ENCODE results near the gene SMIM24.
"Not testable (repeated sequence)": the region's sequence is repeated elsewhere in the genome, so short reads cannot be mapped to it uniquely, and the experiment has no call there.

The SMIM24 gene

GRCh38 chr19:3455960-3456601 is 24.2 kb downstream of the SMIM24 start:
- DNase-seq (ENCODE audit: low spot score): no peak

GRCh38 chr19:3455393-3455955 is 24.9 kb downstream of the SMIM24 start:
- no peak for DNase-seq (ENCODE audit: low spot score)

- no peak for DNase-seq (ENCODE audit: low spot score)
Observed at GRCh38 chr19:3454656-3455392, 25.5 kb downstream of the SMIM24 start.

- DNase-seq (ENCODE audit: low spot score): no peak
Observed at GRCh38 chr19:3453840-3454239, 26.5 kb downstream of the SMIM24 start.

GRCh38 chr19:3452942-3453214 is 27.4 kb downstream of the SMIM24 start:
- not testable (repeated sequence) for DNase-seq (ENCODE audit: low spot score)

GRCh38 chr19:3452171-3452941 is 28.0 kb downstream of the SMIM24 start:
- DNase-seq (ENCODE audit: low spot score): no peak

- DNase-seq (ENCODE audit: low spot score): peak; percentile 84
Observed at GRCh38 chr19:3451451-3451866, 28.9 kb downstream of the SMIM24 start.

- peak; percentile 100 for DNase-seq (ENCODE audit: low spot score)
Observed at GRCh38 chr19:3450796-3451411, 29.4 kb downstream of the SMIM24 start.

- no peak for DNase-seq (ENCODE audit: low spot score)
Observed at GRCh38 chr19:3448616-3449334, 31.6 kb downstream of the SMIM24 start.

- not testable (repeated sequence) for DNase-seq (ENCODE audit: low spot score)
Observed at GRCh38 chr19:3446657-3447056, 33.7 kb downstream of the SMIM24 start.

- DNase-seq (ENCODE audit: low spot score): no peak
Observed at GRCh38 chr19:3444695-3445234, 35.6 kb downstream of the SMIM24 start.

GRCh38 chr19:3443840-3444694 is 36.3 kb downstream of the SMIM24 start:
- DNase-seq (ENCODE audit: low spot score): no peak

GRCh38 chr19:3442487-3443071 is 37.7 kb downstream of the SMIM24 start:
- no peak for DNase-seq (ENCODE audit: low spot score)

- no peak for DNase-seq (ENCODE audit: low spot score)
Observed at GRCh38 chr19:3441986-3442329, 38.4 kb downstream of the SMIM24 start.

- DNase-seq (ENCODE audit: low spot score): no peak
Observed at GRCh38 chr19:3441089-3441985, 39.0 kb downstream of the SMIM24 start.

GRCh38 chr19:3440082-3440481 is 40.2 kb downstream of the SMIM24 start:
- peak; percentile 37 for DNase-seq (ENCODE audit: low spot score)

- peak; percentile 94 for DNase-seq (ENCODE audit: low spot score)
Observed at GRCh38 chr19:3434630-3435553, 45.4 kb downstream of the SMIM24 start.
